Body of pancreas (tissue), 4 donors: ENCODE measurements around the gene DNMT3A. TPM values are rescaled to one million over a fixed set of nuclear protein-coding genes. Genes with fewer than 3 reads are reported as not detected.

Source experiments
- ATAC-seq: fragments of 150-250 bp; one replicate; pipeline ENCODE4 v1.9.1; 2016
- DNase-seq, 4 donors: peaks; one replicate each; pipeline ENCODE4 v3.0.0-alpha.2; 2019
- H3K27ac ChIP-seq, 4 donors: fragments of 200-600 bp; sonication (generic); 1 replicate in 3 of 4; 2 replicates in 1 of 4; pipeline versions ENCODE4 v1.5.1 to v1.6.1; 2016 to 2019; ENCODE audit warnings: mild to moderate bottlenecking in 1 of 4, mixed read lengths in 1 of 4, moderate library complexity in 1 of 4
- H3K27me3 ChIP-seq, 2 donors: fragments of 200-600 bp; sonication (generic); one replicate each; pipeline ENCODE4 v1.6.0; 2016; ENCODE audit warnings: mild to moderate bottlenecking in 1 of 2
- H3K36me3 ChIP-seq, 2 donors: fragments of 200-600 bp; sonication (generic); replicated peaks in 1 of 2; 2 replicates each; pipeline ENCODE4 v1.5.1; 2016; ENCODE audit warnings: low read depth in 2 of 2; ENCODE audit not compliant: insufficient read depth in 1 of 2
- H3K4me1 ChIP-seq: fragments of 200-600 bp; sonication (generic); one replicate; pipeline ENCODE4 v1.6.0; 2016
- H3K4me3 ChIP-seq, 2 donors: fragments of 200-600 bp; sonication (generic); 1 replicate in 1 of 2; 2 replicates in 1 of 2; pipeline ENCODE4 v1.5.1; 2016 to 2019
- H3K9me3 ChIP-seq, 3 donors: fragments of 200-600 bp; sonication (generic); 1 replicate in 2 of 3; 2 replicates in 1 of 3; pipeline ENCODE4 v1.5.1; 2016
- CTCF ChIP-seq, 7 experiments: fragments of 450-650 bp in 4 of 7; fragments of 200-600 bp in 3 of 7; sonication (generic) in 3 of 7; IDR thresholded peaks; one replicate each; pipeline ENCODE4 v1.5.1; 2016 to 2019; ENCODE audit warnings: antibody characterized with exemption in 7 of 7
- POLR2A ChIP-seq, 3 donors: fragments of 450-650 bp; IDR thresholded peaks; one replicate each; pipeline ENCODE4 v1.6.1; 2016; ENCODE audit warnings: antibody characterized with exemption in 3 of 3, mild to moderate bottlenecking in 2 of 3
- WGBS, 2 donors: methylation state at CpG; one replicate each; pipeline ENCODE4 v1.1.5; 2017; 5-methylcytosine and 5-hydroxymethylcytosine counted together
- intact Hi-C: fragments of 100-400 bp; cut with DNase I; formaldehyde crosslinking; loops from one replicate; pipeline ENCODE4 v1.15.1; 2023
- total RNA-seq, 2 donors: library from RNA; depleted of rRNA; stranded (reverse); fragments of >200 nt; gene quantifications; one replicate each; pipeline ENCODE4 v1.1.0, GENCODE V29; 2016

Gene DNMT3A
- total RNA-seq, 2 donors from 2014 or later, result 18.7 to 27.4 TPM

GRCh38 chr2:25236736-25237135 is 105.0 kb downstream of the DNMT3A start:
- WGBS, 2 donors, result 66 to 77% methylated on average over 8 of the region's 8 CpGs
- H3K27ac ChIP-seq, result no peak overlapping the region
- H3K36me3 ChIP-seq, result peaks cover 0 to 32% of the 10 kb centered on the region in 2 donors
- ATAC-seq (no peak), DNase-seq (no peak)
- no peak for TF ChIP-seq POLR2A (IDR thresholded peaks at IDR 0.05)
- TF ChIP-seq CTCF (IDR thresholded peaks at IDR 0.05), result no peak
- H3K9me3 ChIP-seq, result no peaks in the 10 kb centered on the region
- intact Hi-C loops, result no loop called here
- no peaks in the 10 kb centered on the region for H3K27me3 ChIP-seq
- H3K4me1 ChIP-seq, result no peaks in the 10 kb centered on the region
- no peak overlapping the region for H3K4me3 ChIP-seq

- H3K27ac ChIP-seq, result no peak overlapping the region
- no peaks in the 10 kb centered on the region for H3K9me3 ChIP-seq
- WGBS, 2 donors, result 90 to 96% methylated on average over 8 of the region's 8 CpGs
- intact Hi-C loops, result no loop called here
- no peak for TF ChIP-seq CTCF (IDR thresholded peaks at IDR 0.05)
- TF ChIP-seq POLR2A (IDR thresholded peaks at IDR 0.05), result no peak
- peaks cover 14% of the 10 kb centered on the region for H3K4me1 ChIP-seq
- ATAC-seq, result no peak
- H3K27me3 ChIP-seq, result no peaks in the 10 kb centered on the region
- no peak overlapping the region for H3K4me3 ChIP-seq
- peaks cover 0 to 17% of the 10 kb centered on the region in 2 donors for H3K36me3 ChIP-seq
- no peak for DNase-seq
These were observed 107.0 kb downstream of the DNMT3A start for GRCh38 chr2:25234738-25235137.

- DNase-seq (no peak), ATAC-seq (no peak)
- Histone ChIP-seq H3K9me3 (no peaks in the 10 kb centered on the region), H3K4me1 (peaks cover 20% of the 10 kb centered on the region), H3K4me3 (no peak overlapping the region), H3K36me3 (peaks cover 0 to 15% of the 10 kb centered on the region in 2 donors), H3K27ac (no peak overlapping the region), H3K27me3 (no peaks in the 10 kb centered on the region)
- TF ChIP-seq CTCF (IDR thresholded peaks at IDR 0.05) (no peak), POLR2A (IDR thresholded peaks at IDR 0.05) (no peak)
- WGBS, 2 donors, result 88 to 96% methylated on average over 20 of the region's 20 CpGs
- intact Hi-C loops, result no loop called here
These were observed 107.7 kb downstream of the DNMT3A start for GRCh38 chr2:25233916-25234605.

- intact Hi-C loops, result no loop called here
- Histone ChIP-seq H3K9me3 (no peaks in the 10 kb centered on the region), H3K4me1 (peaks cover 25% of the 10 kb centered on the region), H3K27me3 (no peaks in the 10 kb centered on the region), H3K36me3 (peaks cover 0 to 15% of the 10 kb centered on the region in 2 donors), H3K27ac (no peak overlapping the region), H3K4me3 (no peak overlapping the region)
- WGBS, 2 donors, result 85 to 88% methylated on average over 12 of the region's 12 CpGs
- TF ChIP-seq CTCF (IDR thresholded peaks at IDR 0.05) (no peak), POLR2A (IDR thresholded peaks at IDR 0.05) (no peak)
- ATAC-seq (no peak), DNase-seq (no peak)
These were observed 109.4 kb downstream of the DNMT3A start for GRCh38 chr2:25232248-25232825.

GRCh38 chr2:25230948-25231311 is 110.8 kb downstream of the DNMT3A start:
- DNase-seq, result no peak
- Histone ChIP-seq H3K27ac (peak overlapping the region in 2 of 4 donors; percentile 2 to 26), H3K9me3 (no peaks in the 10 kb centered on the region), H3K4me3 (no peak overlapping the region), H3K4me1 (peaks cover 25% of the 10 kb centered on the region), H3K36me3 (peaks cover 0 to 15% of the 10 kb centered on the region in 2 donors), H3K27me3 (no peaks in the 10 kb centered on the region)
- no peak for TF ChIP-seq CTCF (IDR thresholded peaks at IDR 0.05)
- peak in 1 of 3 donors; percentile 9 for TF ChIP-seq POLR2A (IDR thresholded peaks at IDR 0.05)
- WGBS, 2 donors, result 79 to 100% methylated on average over 1 to 7 of the region's 8 CpGs
- ATAC-seq, result no peak
- intact Hi-C loops, result no loop called here
